ENCODE data around the gene ZWILCH. TPM values are rescaled to one million over a fixed set of nuclear protein-coding genes. Genes with fewer than 3 reads are reported as not detected.

The ZWILCH gene
- total RNA-seq, 1 donor from 2014 or later, result 23.3 TPM

GRCh38 chr15:66524838-66525237 is 19.7 kb downstream of the ZWILCH start:
- Mint-ChIP-seq H3K4me1 (ENCODE audit: low read depth) (no peaks in the 10 kb centered on the region), H3K27ac (no peak overlapping the region), H3K27me3 (no peaks in the 10 kb centered on the region), H3K36me3 (ENCODE audit: insufficient read depth) (peaks cover 3% of the 10 kb centered on the region), H3K9me3 (ENCODE audit: low read depth) (no peaks in the 10 kb centered on the region), H3K4me3 (ENCODE audit: low read depth) (no peak overlapping the region)
- DNase-seq (ENCODE audit: low spot score, unreplicated experiment), result no peak
- TF ChIP-seq, protein P1, sequence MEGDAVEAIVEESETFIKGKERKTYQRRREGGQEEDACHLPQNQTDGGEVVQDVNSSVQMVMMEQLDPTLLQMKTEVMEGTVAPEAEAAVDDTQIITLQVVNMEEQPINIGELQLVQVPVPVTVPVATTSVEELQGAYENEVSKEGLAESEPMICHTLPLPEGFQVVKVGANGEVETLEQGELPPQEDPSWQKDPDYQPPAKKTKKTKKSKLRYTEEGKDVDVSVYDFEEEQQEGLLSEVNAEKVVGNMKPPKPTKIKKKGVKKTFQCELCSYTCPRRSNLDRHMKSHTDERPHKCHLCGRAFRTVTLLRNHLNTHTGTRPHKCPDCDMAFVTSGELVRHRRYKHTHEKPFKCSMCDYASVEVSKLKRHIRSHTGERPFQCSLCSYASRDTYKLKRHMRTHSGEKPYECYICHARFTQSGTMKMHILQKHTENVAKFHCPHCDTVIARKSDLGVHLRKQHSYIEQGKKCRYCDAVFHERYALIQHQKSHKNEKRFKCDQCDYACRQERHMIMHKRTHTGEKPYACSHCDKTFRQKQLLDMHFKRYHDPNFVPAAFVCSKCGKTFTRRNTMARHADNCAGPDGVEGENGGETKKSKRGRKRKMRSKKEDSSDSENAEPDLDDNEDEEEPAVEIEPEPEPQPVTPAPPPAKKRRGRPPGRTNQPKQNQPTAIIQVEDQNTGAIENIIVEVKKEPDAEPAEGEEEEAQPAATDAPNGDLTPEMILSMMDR (IDR thresholded peaks at IDR 0.05; ENCODE audit: unreplicated experiment), result no peak

DNA sequence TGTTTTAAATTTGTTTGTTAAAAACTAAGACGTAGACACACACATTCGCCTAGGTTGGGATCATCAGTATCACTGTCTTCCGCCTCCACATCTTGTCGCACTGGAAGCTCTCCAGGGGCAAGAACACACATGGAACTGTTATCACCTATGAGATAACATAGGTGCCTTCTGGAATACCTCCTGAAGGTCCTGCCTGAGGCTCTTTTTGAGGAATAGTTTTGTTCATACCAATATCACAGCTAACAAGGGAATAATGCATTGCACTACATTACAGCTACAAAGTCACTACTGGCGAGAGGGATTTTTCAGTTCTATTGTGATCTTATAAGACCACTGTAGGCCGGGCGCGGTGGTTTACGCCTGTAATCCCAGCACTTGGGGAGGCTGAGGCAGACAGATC is 29.9 kb downstream of the ZWILCH start:
- H3K4me1 Mint-ChIP-seq (ENCODE audit: low read depth), result no peaks in the 10 kb centered on the region
- H3K27me3 Mint-ChIP-seq, result no peaks in the 10 kb centered on the region
- no peak overlapping the region for H3K4me3 Mint-ChIP-seq (ENCODE audit: low read depth)
- DNase-seq (ENCODE audit: low spot score, unreplicated experiment), result no peak
- H3K36me3 Mint-ChIP-seq (ENCODE audit: insufficient read depth), result peaks cover 12% of the 10 kb centered on the region
- TF ChIP-seq, protein P1 (IDR thresholded peaks at IDR 0.05; ENCODE audit: unreplicated experiment), result no peak
- no peak overlapping the region for H3K27ac Mint-ChIP-seq
- no peaks in the 10 kb centered on the region for H3K9me3 Mint-ChIP-seq (ENCODE audit: low read depth)

- Mint-ChIP-seq H3K4me1 (ENCODE audit: low read depth) (no peaks in the 10 kb centered on the region), H3K9me3 (ENCODE audit: low read depth) (peaks cover 2% of the 10 kb centered on the region), H3K27me3 (no peaks in the 10 kb centered on the region), H3K4me3 (ENCODE audit: low read depth) (no peak overlapping the region), H3K36me3 (ENCODE audit: insufficient read depth) (peaks cover 23% of the 10 kb centered on the region), H3K27ac (no peak overlapping the region)
- DNase-seq (ENCODE audit: low spot score, unreplicated experiment), result no peak
- TF ChIP-seq, protein P1 (IDR thresholded peaks at IDR 0.05; ENCODE audit: unreplicated experiment), result no peak
These were observed 37.8 kb downstream of the ZWILCH start for GRCh38 chr15:66542896-66543295.

- Mint-ChIP-seq H3K27ac (no peak overlapping the region), H3K27me3 (no peaks in the 10 kb centered on the region), H3K9me3 (ENCODE audit: low read depth) (peaks cover 2% of the 10 kb centered on the region), H3K4me1 (ENCODE audit: low read depth) (no peaks in the 10 kb centered on the region), H3K4me3 (ENCODE audit: low read depth) (no peak overlapping the region), H3K36me3 (ENCODE audit: insufficient read depth) (peaks cover 17% of the 10 kb centered on the region)
- TF ChIP-seq, protein P1 (IDR thresholded peaks at IDR 0.05; ENCODE audit: unreplicated experiment), result no peak
- no peak for DNase-seq (ENCODE audit: low spot score, unreplicated experiment)
These were observed 40.1 kb downstream of the ZWILCH start for GRCh38 chr15:66545255-66545654.

GRCh38 chr15:66555685-66556084 is 50.6 kb downstream of the ZWILCH start:
- H3K36me3 Mint-ChIP-seq (ENCODE audit: insufficient read depth), result peaks cover 4% of the 10 kb centered on the region
- no peaks in the 10 kb centered on the region for H3K4me1 Mint-ChIP-seq (ENCODE audit: low read depth)
- no peak overlapping the region for H3K4me3 Mint-ChIP-seq (ENCODE audit: low read depth)
- TF ChIP-seq, protein P1 (IDR thresholded peaks at IDR 0.05; ENCODE audit: unreplicated experiment), result no peak
- H3K9me3 Mint-ChIP-seq (ENCODE audit: low read depth), result peaks cover 5% of the 10 kb centered on the region
- no peak overlapping the region for H3K27ac Mint-ChIP-seq
- DNase-seq (ENCODE audit: low spot score, unreplicated experiment), result no peak
- H3K27me3 Mint-ChIP-seq, result no peaks in the 10 kb centered on the region

Data from progenitor cell of endocrine pancreas (in vitro differentiated cells).